ENCODE results near the gene CTIF.

The CTIF gene

DNA sequence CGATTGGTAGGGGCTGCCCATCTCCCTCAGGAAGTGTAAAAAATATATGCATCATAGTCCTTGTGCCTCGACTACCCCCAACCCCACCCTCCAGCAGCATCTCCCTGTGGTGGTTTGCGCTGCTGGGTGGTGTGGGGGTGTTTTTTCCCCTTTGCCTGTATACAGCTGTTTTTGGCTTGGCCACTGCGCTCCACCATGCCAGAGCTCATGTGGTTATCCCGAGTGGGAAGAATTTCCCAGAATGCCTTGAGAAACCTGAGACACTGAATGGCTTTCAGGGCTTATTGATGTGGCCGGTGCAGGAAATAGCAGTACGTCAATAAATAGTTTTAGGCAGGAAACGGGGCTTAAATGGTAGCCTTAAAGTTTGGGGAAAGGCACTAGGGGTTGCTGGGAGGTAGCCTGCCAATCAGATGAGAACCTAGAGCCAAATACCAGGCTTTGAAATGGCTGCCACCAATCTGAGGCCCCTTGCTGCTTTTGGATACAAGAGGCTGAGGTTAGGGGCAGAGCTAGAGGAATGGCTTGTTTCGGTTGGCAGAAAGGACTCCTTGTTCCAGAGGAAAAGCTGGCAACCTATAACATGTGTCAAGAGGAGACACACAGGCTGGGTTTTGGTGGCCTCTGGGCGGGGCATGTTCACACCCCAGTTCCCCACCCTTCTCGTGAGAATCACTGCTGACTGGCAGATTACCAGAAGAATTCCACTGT lies 267.9 kb downstream of the CTIF start:
- TF ChIP-seq EGR1 (IDR thresholded peaks at IDR 0.05) (no peak), YY1 (IDR thresholded peaks at IDR 0.05; ENCODE audit: low read depth) (0 out of 2 replicates have a peak, but pooled peaks have one; percentile 20), CREB1 (IDR thresholded peaks at IDR 0.05; ENCODE audit: low read depth) (no peak)
- TF ChIP-seq, protein P1, sequence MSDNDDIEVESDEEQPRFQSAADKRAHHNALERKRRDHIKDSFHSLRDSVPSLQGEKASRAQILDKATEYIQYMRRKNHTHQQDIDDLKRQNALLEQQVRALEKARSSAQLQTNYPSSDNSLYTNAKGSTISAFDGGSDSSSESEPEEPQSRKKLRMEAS (IDR thresholded peaks at IDR 0.05): no peak

DNA sequence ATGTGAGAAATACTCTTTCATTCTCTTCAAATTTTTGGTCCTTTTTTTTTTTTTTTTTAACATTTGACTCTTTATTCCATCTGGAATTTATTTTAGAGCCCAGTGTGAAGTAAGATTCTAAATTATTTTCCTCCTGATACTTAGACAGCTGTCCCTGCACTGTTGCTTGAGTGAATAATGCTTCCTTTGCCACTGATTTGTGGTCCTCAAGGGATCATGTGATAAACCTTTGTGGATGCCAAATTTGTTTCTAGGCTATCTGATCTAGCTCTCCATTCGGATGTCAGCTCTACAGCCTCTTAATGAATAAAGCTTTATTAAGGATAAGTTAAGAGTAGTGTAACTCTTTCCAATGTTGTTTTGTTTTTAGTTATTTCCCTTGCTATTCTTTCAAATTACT lies 269.6 kb downstream of the CTIF start:
- no peak for TF ChIP-seq TEAD4 (IDR thresholded peaks at IDR 0.05)
- TF ChIP-seq EP300 (IDR thresholded peaks at IDR 0.05; ENCODE audit: borderline replicate concordance): no peak
- no peak for TF ChIP-seq ZBTB7A (IDR thresholded peaks at IDR 0.05; ENCODE audit: low read depth)
- TF ChIP-seq YY1 (IDR thresholded peaks at IDR 0.05; ENCODE audit: low read depth): no peak
- TF ChIP-seq, protein P2, sequence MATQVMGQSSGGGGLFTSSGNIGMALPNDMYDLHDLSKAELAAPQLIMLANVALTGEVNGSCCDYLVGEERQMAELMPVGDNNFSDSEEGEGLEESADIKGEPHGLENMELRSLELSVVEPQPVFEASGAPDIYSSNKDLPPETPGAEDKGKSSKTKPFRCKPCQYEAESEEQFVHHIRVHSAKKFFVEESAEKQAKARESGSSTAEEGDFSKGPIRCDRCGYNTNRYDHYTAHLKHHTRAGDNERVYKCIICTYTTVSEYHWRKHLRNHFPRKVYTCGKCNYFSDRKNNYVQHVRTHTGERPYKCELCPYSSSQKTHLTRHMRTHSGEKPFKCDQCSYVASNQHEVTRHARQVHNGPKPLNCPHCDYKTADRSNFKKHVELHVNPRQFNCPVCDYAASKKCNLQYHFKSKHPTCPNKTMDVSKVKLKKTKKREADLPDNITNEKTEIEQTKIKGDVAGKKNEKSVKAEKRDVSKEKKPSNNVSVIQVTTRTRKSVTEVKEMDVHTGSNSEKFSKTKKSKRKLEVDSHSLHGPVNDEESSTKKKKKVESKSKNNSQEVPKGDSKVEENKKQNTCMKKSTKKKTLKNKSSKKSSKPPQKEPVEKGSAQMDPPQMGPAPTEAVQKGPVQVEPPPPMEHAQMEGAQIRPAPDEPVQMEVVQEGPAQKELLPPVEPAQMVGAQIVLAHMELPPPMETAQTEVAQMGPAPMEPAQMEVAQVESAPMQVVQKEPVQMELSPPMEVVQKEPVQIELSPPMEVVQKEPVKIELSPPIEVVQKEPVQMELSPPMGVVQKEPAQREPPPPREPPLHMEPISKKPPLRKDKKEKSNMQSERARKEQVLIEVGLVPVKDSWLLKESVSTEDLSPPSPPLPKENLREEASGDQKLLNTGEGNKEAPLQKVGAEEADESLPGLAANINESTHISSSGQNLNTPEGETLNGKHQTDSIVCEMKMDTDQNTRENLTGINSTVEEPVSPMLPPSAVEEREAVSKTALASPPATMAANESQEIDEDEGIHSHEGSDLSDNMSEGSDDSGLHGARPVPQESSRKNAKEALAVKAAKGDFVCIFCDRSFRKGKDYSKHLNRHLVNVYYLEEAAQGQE (IDR thresholded peaks at IDR 0.05; ENCODE audit: low read depth): no peak
- TF ChIP-seq, protein P3, sequence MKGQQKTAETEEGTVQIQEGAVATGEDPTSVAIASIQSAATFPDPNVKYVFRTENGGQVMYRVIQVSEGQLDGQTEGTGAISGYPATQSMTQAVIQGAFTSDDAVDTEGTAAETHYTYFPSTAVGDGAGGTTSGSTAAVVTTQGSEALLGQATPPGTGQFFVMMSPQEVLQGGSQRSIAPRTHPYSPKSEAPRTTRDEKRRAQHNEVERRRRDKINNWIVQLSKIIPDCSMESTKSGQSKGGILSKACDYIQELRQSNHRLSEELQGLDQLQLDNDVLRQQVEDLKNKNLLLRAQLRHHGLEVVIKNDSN (IDR thresholded peaks at IDR 0.05): no peak
- TF ChIP-seq CEBPB (IDR thresholded peaks at IDR 0.05): no peak
- no peak for TF ChIP-seq TCF12 (IDR thresholded peaks at IDR 0.05; ENCODE audit: low read depth)
- TF ChIP-seq, protein P1 (IDR thresholded peaks at IDR 0.05): no peak
- TF ChIP-seq TAF1 (IDR thresholded peaks at IDR 0.05; ENCODE audit: low read depth): no peak
- TF ChIP-seq RAD21 (IDR thresholded peaks at IDR 0.05; ENCODE audit: low read depth): no peak
- TF ChIP-seq CREB1 (IDR thresholded peaks at IDR 0.05; ENCODE audit: low read depth): no peak
- no peak for TF ChIP-seq FOXM1 (IDR thresholded peaks at IDR 0.05; ENCODE audit: borderline replicate concordance, low read depth)

DNA sequence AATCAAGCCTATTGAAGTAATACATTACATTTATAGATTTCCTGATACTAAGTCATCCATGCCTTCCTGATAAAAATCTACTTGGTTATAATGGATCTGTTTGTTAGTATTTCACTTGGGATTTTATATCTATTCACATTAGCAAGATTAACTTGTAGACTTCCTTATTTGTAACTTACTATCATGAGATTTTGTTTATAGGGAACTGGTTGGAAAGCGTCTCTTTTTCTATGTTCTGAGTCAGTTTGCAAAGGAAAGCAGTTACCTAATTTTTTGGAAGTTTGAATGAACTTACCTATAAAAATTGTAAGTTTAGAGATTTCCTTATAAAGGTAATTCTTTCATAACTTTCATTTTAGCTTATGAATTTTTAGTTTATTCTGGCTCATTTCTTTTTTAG lies 270.5 kb downstream of the CTIF start:
- TF ChIP-seq CEBPB (IDR thresholded peaks at IDR 0.05): no peak
- no peak for TF ChIP-seq FOXM1 (IDR thresholded peaks at IDR 0.05; ENCODE audit: borderline replicate concordance, low read depth)
- TF ChIP-seq RAD21 (IDR thresholded peaks at IDR 0.05; ENCODE audit: low read depth): no peak

DNA sequence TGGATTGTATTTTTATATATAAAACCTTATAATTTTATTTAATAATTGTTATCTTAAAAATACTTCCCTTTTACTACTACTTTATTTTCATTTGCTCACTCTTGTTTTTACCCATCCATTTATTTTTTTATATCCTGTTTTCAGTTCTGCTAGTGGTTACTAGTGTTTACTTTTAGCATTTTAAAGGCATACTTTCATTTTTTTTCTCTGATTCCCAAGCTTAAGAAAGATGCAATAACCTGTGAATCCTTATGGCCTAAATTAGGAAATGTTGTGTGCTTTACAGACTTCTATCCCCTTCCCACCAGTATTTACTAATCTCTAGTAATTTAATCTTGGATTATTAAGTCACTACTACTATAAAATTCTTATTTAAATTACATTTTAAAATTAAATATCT lies 272.0 kb downstream of the CTIF start:
- TF ChIP-seq, protein P1 (IDR thresholded peaks at IDR 0.05): no peak
- no peak for TF ChIP-seq CREB1 (IDR thresholded peaks at IDR 0.05; ENCODE audit: low read depth)
- TF ChIP-seq, protein P3 (IDR thresholded peaks at IDR 0.05): no peak

DNA sequence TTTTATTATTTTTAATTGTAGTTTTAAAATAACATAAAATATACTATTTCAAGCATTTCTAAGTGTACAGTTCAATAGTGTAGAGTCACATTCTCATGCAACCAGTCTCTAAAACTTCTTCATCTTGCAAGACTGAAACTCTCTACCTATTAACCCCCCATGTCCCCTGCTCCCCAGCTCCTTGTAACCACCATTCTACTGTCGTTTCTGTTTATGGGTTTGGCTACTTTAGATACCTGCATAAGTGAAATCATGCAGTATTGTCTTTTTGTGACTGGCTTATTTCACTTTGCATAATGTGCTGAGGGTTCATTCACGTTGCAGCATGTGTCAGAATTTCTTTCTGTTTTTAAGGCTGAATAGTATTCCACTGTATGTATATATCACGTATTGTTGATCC lies 272.6 kb downstream of the CTIF start:
- TF ChIP-seq TAF1 (IDR thresholded peaks at IDR 0.05; ENCODE audit: low read depth) (no peak), RAD21 (IDR thresholded peaks at IDR 0.05; ENCODE audit: low read depth) (no peak), YY1 (IDR thresholded peaks at IDR 0.05; ENCODE audit: low read depth) (no peak)

DNA sequence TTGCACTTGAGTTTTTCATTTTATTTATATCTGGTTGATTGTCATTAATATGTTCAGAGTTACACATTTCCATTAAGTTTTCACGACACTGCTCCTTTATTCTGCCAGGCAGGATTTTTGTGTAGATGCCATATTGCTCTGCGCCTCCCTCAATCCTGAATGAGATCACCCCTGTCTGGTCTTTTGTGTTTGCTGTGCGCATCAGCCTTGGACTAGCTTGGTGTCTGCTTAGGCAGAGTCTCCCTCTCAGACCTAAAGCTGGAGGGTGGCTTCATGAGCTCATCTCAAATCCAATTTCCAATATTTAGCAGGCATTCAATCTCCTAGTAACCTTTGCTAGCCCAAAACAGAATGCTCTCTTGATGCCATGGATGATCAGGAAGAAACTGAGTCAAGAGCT lies 274.5 kb downstream of the CTIF start:
- TF ChIP-seq FOXM1 (IDR thresholded peaks at IDR 0.05; ENCODE audit: borderline replicate concordance, low read depth) (no peak), CREB1 (IDR thresholded peaks at IDR 0.05; ENCODE audit: low read depth) (no peak)
- TF ChIP-seq, protein P2 (IDR thresholded peaks at IDR 0.05; ENCODE audit: low read depth): no peak

DNA sequence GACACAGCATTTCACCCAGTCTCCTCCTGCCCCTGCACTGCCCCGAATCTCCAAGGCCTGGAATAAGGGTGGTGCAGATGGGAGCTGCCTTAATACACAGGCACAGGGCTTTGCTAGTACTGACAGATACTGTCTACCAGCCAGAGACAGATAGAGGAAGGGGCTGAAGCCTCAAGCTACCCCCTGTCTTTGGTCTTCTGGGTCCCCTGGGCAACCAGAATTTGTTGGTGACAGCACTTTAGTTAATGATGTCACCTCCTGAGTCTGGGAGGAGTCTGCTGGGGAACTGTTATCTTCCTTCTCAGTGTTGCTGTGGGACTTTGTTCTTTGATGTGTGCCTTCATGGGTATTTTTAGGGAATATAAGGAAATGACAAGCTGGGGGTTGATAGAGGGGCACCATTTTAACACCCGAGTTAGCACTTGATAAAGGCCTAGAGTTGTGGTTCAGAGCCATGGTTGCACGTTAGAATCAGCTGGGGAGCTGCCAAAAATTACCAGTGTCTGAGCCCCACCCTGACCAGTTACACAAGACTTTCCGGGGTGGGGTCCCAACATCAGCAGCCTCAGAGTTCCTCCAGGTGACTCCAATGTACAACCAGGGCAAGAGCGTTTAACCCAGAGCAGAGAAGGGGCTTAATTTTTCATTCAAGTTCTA lies 275.1 kb downstream of the CTIF start:
- TF ChIP-seq CREB1 (IDR thresholded peaks at IDR 0.05; ENCODE audit: low read depth) (no peak), TAF1 (IDR thresholded peaks at IDR 0.05; ENCODE audit: low read depth) (no peak), TEAD4 (IDR thresholded peaks at IDR 0.05) (no peak), FOXM1 (IDR thresholded peaks at IDR 0.05; ENCODE audit: borderline replicate concordance, low read depth) (no peak), CEBPB (IDR thresholded peaks at IDR 0.05) (no peak), EGR1 (IDR thresholded peaks at IDR 0.05) (no peak), ZBTB7A (IDR thresholded peaks at IDR 0.05; ENCODE audit: low read depth) (no peak), NFIC (IDR thresholded peaks at IDR 0.05) (no peak), RAD21 (IDR thresholded peaks at IDR 0.05; ENCODE audit: low read depth) (no peak), EP300 (IDR thresholded peaks at IDR 0.05; ENCODE audit: borderline replicate concordance) (no peak), TCF12 (IDR thresholded peaks at IDR 0.05; ENCODE audit: low read depth) (no peak), YY1 (IDR thresholded peaks at IDR 0.05; ENCODE audit: low read depth) (no peak)
- TF ChIP-seq, protein P1 (IDR thresholded peaks at IDR 0.05): no peak
- TF ChIP-seq, protein P3 (IDR thresholded peaks at IDR 0.05): no peak
- TF ChIP-seq, protein P2 (IDR thresholded peaks at IDR 0.05; ENCODE audit: low read depth): no peak
